ENCODE data around the gene PROZ. TPM values are rescaled to one million over a fixed set of nuclear protein-coding genes. Genes with fewer than 3 reads are reported as not detected.
A peak's percentile ranks its signal among the peaks of the same experiment; 100 is the strongest.

Gene PROZ
- total and polyA plus RNA-seq, 9 of the 15 experiments (the other 6 are each of a cell fraction or from before 2014, with no cell fraction given), result not detected

DNA sequence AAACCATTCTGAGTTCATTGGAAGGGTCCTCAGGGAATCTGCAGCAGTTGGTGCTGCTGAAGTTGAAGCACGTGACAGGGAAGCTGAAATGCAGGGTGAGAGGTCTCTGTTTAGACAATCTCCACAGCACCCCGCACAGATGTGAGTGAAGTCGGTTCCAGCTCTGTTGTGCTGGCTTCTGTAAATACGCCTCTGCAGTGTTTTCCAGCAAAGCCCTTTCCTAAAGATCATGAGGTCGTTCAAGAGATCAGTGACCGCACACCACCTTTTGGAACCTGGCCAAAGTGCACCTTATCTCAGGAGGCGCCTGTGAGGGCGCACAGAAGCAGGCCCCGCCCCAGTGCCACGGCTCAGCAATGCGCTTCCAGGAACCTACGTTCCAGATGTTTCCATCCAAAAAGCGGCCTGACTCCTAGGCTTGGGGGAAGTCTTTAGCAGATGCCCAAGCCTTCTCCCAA lies 61.7 kb downstream of the PROZ start (continued):
- TF ChIP-seq HDGF (IDR thresholded peaks at IDR 0.05) (no peak), ZNF75A (CRISPR knock-in tag; IDR thresholded peaks at IDR 0.05) (no peak), ZBTB8A (IDR thresholded peaks at IDR 0.05; ENCODE audit: partially characterized antibody) (no peak), LCOR (CRISPR knock-in tag; IDR thresholded peaks at IDR 0.05) (no peak), CTBP1 (IDR thresholded peaks at IDR 0.05; ENCODE audit: borderline replicate concordance) (peak; percentile 91), KLF6 (CRISPR knock-in tag; IDR thresholded peaks at IDR 0.05; ENCODE audit: borderline replicate concordance) (no peak), ZNF232 (CRISPR knock-in tag; IDR thresholded peaks at IDR 0.05) (no peak), ZNF12 (CRISPR knock-in tag; IDR thresholded peaks at IDR 0.05) (no peak), MAFK (IDR thresholded peaks at IDR 0.05; ENCODE audit: low read length) (no peak), RUNX1 (IDR thresholded peaks at IDR 0.05; ENCODE audit: low read depth) (no peak), RCOR1 (IDR thresholded peaks at IDR 0.05; ENCODE audit: borderline replicate concordance in 1 of 2, low read depth in 2 of 2, low read length in 2 of 2) (peak in 1 of 2 experiments; percentile 74; a peak in 1 of 4 replicates), BACH1 (tag; IDR thresholded peaks at IDR 0.05) (no peak), ZNF778 (CRISPR knock-in tag; IDR thresholded peaks at IDR 0.05) (no peak), NBN (IDR thresholded peaks at IDR 0.05; ENCODE audit: low read depth) (peak; percentile 27; the same call in 1 of the 2 replicates), PTBP1 (IDR thresholded peaks at IDR 0.05; ENCODE audit: low read depth, low read length) (no peak), NCOA2 (IDR thresholded peaks at IDR 0.05; ENCODE audit: partially characterized antibody in 2 of 2) (no peak), ZNF77 (CRISPR knock-in tag; IDR thresholded peaks at IDR 0.05) (no peak), MTA2 (IDR thresholded peaks at IDR 0.05; ENCODE audit: low read depth) (peak; percentile 32; the same call in 1 of the 2 replicates), ILK (tag; IDR thresholded peaks at IDR 0.05; ENCODE audit: borderline replicate concordance, low read depth) (no peak)
- TF ChIP-seq, protein P1, sequence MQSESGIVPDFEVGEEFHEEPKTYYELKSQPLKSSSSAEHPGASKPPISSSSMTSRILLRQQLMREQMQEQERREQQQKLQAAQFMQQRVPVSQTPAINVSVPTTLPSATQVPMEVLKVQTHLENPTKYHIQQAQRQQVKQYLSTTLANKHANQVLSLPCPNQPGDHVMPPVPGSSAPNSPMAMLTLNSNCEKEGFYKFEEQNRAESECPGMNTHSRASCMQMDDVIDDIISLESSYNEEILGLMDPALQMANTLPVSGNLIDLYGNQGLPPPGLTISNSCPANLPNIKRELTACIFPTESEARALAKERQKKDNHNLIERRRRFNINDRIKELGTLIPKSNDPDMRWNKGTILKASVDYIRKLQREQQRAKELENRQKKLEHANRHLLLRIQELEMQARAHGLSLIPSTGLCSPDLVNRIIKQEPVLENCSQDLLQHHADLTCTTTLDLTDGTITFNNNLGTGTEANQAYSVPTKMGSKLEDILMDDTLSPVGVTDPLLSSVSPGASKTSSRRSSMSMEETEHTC (IDR thresholded peaks at IDR 0.05), result peak; percentile 72; the same call in 1 of the 2 replicates
- TF ChIP-seq, protein P2, sequence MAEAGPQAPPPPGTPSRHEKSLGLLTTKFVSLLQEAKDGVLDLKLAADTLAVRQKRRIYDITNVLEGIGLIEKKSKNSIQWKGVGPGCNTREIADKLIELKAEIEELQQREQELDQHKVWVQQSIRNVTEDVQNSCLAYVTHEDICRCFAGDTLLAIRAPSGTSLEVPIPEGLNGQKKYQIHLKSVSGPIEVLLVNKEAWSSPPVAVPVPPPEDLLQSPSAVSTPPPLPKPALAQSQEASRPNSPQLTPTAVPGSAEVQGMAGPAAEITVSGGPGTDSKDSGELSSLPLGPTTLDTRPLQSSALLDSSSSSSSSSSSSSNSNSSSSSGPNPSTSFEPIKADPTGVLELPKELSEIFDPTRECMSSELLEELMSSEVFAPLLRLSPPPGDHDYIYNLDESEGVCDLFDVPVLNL (CRISPR knock-in tag; IDR thresholded peaks at IDR 0.05; ENCODE audit: low read depth), result no peak
- TF ChIP-seq, protein P3, sequence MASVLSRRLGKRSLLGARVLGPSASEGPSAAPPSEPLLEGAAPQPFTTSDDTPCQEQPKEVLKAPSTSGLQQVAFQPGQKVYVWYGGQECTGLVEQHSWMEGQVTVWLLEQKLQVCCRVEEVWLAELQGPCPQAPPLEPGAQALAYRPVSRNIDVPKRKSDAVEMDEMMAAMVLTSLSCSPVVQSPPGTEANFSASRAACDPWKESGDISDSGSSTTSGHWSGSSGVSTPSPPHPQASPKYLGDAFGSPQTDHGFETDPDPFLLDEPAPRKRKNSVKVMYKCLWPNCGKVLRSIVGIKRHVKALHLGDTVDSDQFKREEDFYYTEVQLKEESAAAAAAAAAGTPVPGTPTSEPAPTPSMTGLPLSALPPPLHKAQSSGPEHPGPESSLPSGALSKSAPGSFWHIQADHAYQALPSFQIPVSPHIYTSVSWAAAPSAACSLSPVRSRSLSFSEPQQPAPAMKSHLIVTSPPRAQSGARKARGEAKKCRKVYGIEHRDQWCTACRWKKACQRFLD (CRISPR knock-in tag; IDR thresholded peaks at IDR 0.05), result no peak
- TF ChIP-seq, protein P4, sequence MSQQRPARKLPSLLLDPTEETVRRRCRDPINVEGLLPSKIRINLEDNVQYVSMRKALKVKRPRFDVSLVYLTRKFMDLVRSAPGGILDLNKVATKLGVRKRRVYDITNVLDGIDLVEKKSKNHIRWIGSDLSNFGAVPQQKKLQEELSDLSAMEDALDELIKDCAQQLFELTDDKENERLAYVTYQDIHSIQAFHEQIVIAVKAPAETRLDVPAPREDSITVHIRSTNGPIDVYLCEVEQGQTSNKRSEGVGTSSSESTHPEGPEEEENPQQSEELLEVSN (IDR thresholded peaks at IDR 0.05; ENCODE audit: borderline replicate concordance in 1 of 2, extremely low read depth in 1 of 2, insufficient read depth in 1 of 2, insufficient read length in 1 of 2, low read depth in 1 of 2, low read length in 1 of 2, poor library complexity in 1 of 2, severe bottlenecking in 1 of 2), result no peak
- TF ChIP-seq, protein P5, sequence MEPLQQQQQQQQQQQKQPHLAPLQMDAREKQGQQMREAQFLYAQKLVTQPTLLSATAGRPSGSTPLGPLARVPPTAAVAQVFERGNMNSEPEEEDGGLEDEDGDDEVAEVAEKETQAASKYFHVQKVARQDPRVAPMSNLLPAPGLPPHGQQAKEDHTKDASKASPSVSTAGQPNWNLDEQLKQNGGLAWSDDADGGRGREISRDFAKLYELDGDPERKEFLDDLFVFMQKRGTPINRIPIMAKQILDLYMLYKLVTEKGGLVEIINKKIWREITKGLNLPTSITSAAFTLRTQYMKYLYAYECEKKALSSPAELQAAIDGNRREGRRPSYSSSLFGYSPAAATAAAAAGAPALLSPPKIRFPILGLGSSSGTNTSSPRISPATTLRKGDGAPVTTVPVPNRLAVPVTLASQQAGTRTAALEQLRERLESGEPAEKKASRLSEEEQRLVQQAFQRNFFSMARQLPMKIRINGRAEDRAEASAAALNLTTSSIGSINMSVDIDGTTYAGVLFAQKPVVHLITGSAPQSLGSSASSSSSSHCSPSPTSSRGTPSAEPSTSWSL (CRISPR knock-in tag; IDR thresholded peaks at IDR 0.05; ENCODE audit: borderline replicate concordance), result no peak

Measured in K562 (cell line).